H1 (cell line): ENCODE data around the gene CCDC182. TPM values are rescaled to one million over a fixed set of nuclear protein-coding genes. Genes with fewer than 3 reads are reported as not detected.

Experiments
- CTCF ChIA-PET: fragments of 300-600 bp; sonication (Branson Sonifier 250); formaldehyde crosslinking; loops from one replicate; lab custom pipeline; 2021; ENCODE audit not compliant: partially characterized antibody; lab: Charles Lee
- POLR2A ChIA-PET: fragments of 300-600 bp; sonication (Branson Sonifier 250); formaldehyde crosslinking; loops from one replicate; lab custom pipeline; 2021; ENCODE audit warnings: inconsistent platforms; ENCODE audit not compliant: partially characterized antibody; lab: Charles Lee
- DNase-seq, 2 experiments: peaks; one replicate each; pipeline versions ENCODE4 v3.0.0 to v3.0.0-alpha.2; 2010 to 2022; ENCODE audit warnings: low spot score in 2 of 2, low read depth in 1 of 2, mixed read lengths in 1 of 2
- FAIRE-seq: peaks from 2 replicates; lab custom pipeline; 2011; peaks lifted over from hg19 to GRCh38; lab: Jason Lieb, UNC
- H2AFZ ChIP-seq: 2 replicates; pipeline ENCODE4 v1.8.1; 2012; ENCODE audit warnings: low read length, inconsistent platforms
- H2AK5ac ChIP-seq: 2 replicates; pipeline ENCODE4 v1.6.1; 2013; ENCODE audit warnings: low read depth, low read length
- H2BK120ac ChIP-seq: replicated peaks from 2 replicates; pipeline ENCODE3; 2013; ENCODE audit warnings: low read depth, low read length, inconsistent platforms
- H2BK12ac ChIP-seq: 2 replicates; pipeline ENCODE4 v1.6.1; 2013; ENCODE audit warnings: low read depth, low read length
- H2BK15ac ChIP-seq: 2 replicates; pipeline ENCODE4 v1.6.1; 2013; ENCODE audit warnings: low read length
- H2BK20ac ChIP-seq: 2 replicates; pipeline ENCODE4 v1.6.1; 2013; ENCODE audit warnings: low read length
- H2BK5ac ChIP-seq: 2 replicates; pipeline ENCODE4 v1.6.1; 2013; ENCODE audit warnings: low read depth, low read length
- H3K14ac ChIP-seq: 2 replicates; pipeline ENCODE4 v1.6.1; 2013; ENCODE audit warnings: inconsistent platforms; ENCODE audit not compliant: insufficient read length
- H3K18ac ChIP-seq: 2 replicates; pipeline ENCODE4 v1.6.1; 2013; ENCODE audit warnings: low read length; ENCODE audit errors: extremely low read depth
- H3K23ac ChIP-seq: 2 replicates; pipeline ENCODE4 v1.6.1; 2013; ENCODE audit warnings: inconsistent platforms; ENCODE audit not compliant: insufficient read length
- H3K23me2 ChIP-seq: 2 replicates; pipeline ENCODE4 v1.6.1; 2013; ENCODE audit warnings: low read depth, low read length
- H3K27ac ChIP-seq: 2 replicates; pipeline ENCODE4 v1.6.1; 2011; ENCODE audit warnings: low read depth, low read length, inconsistent platforms
- H3K27me3 ChIP-seq, 4 experiments: replicated peaks in 1 of 4; 1 replicate in 1 of 4; 2 replicates in 3 of 4; pipeline versions ENCODE4 v1.6.1 to v1.8.1; 2011 to 2013; ENCODE audit warnings: low read length in 3 of 4, mild to moderate bottlenecking in 3 of 4, inconsistent platforms in 2 of 4, mixed read lengths in 2 of 4, moderate library complexity in 1 of 4; ENCODE audit not compliant: control insufficient read depth in 3 of 4, insufficient read depth in 3 of 4; ENCODE audit errors: extremely low read depth in 1 of 4
- H3K36me3 ChIP-seq, 4 experiments: 2 replicates each; pipeline versions ENCODE4 v1.6.1 to v1.8.1; 2011 to 2013; ENCODE audit warnings: mild to moderate bottlenecking in 4 of 4, low read length in 3 of 4, moderate library complexity in 2 of 4, control low read depth in 1 of 4, inconsistent platforms in 1 of 4; ENCODE audit not compliant: insufficient read depth in 4 of 4, control insufficient read depth in 2 of 4
- H3K4ac ChIP-seq: replicated peaks from 2 replicates; pipeline ENCODE3; 2013; ENCODE audit warnings: low read length, low read depth, mixed read lengths, inconsistent platforms; ENCODE audit not compliant: insufficient read length
- H3K4me1 ChIP-seq, 4 experiments: replicated peaks in 1 of 4; 1 replicate in 1 of 4; 2 replicates in 3 of 4; pipeline versions ENCODE4 v1.6.1 to v1.8.1; 2011 to 2013; ENCODE audit warnings: low read length in 3 of 4, inconsistent platforms in 2 of 4, mixed read lengths in 1 of 4; ENCODE audit not compliant: insufficient read depth in 4 of 4, control insufficient read depth in 3 of 4
- H3K4me2 ChIP-seq, 2 experiments: 2 replicates each; pipeline versions ENCODE4 v1.6.1 to v1.8.1; 2011 to 2013; ENCODE audit warnings: low read depth in 2 of 2, low read length in 2 of 2, control low read depth in 1 of 2, inconsistent platforms in 1 of 2, mild to moderate bottlenecking in 1 of 2; ENCODE audit not compliant: insufficient read depth in 1 of 2
- H3K4me3 ChIP-seq, 4 experiments: fragments of 200-600, 300-600 bp in 1 of 4; sonication (generic), shearing (Covaris generic), sonication (Bioruptor Twin) in 1 of 4; 2 replicates each; pipeline versions ENCODE4 v1.5.1 to v1.8.1; 2011 to 2016; ENCODE audit warnings: low read length in 4 of 4, low read depth in 3 of 4, control low read depth in 2 of 4, inconsistent platforms in 2 of 4, mild to moderate bottlenecking in 2 of 4, mixed read lengths in 1 of 4, moderate library complexity in 1 of 4; ENCODE audit not compliant: insufficient read depth in 2 of 4; ENCODE audit errors: extremely low read depth in 1 of 4
- H3K56ac ChIP-seq: replicated peaks from 2 replicates; pipeline ENCODE3; 2013; ENCODE audit warnings: low read depth, mild to moderate bottlenecking, mixed read lengths, low read length, inconsistent platforms; ENCODE audit not compliant: insufficient read length
- H3K79me1 ChIP-seq: 2 replicates; pipeline ENCODE4 v1.6.1; 2013; ENCODE audit warnings: low read depth, low read length, control low read depth
- H3K79me2 ChIP-seq, 2 experiments: 2 replicates each; pipeline versions ENCODE4 v1.6.1 to v1.8.1; 2012 to 2013; ENCODE audit warnings: low read length in 2 of 2, mild to moderate bottlenecking in 2 of 2, inconsistent platforms in 1 of 2; ENCODE audit not compliant: insufficient read depth in 2 of 2, control insufficient read depth in 1 of 2
- H3K9ac ChIP-seq, 4 experiments: replicated peaks in 1 of 4; 1 replicate in 1 of 4; 2 replicates in 3 of 4; pipeline versions ENCODE4 v1.6.1 to v1.8.1; 2011 to 2013; ENCODE audit warnings: low read depth in 3 of 4, low read length in 3 of 4, control low read depth in 2 of 4, mild to moderate bottlenecking in 2 of 4, moderate library complexity in 2 of 4, inconsistent platforms in 1 of 4; ENCODE audit errors: extremely low read depth in 1 of 4
- H3K9me3 ChIP-seq, 2 experiments: 2 replicates each; pipeline versions ENCODE4 v1.6.1 to v1.8.1; 2012 to 2013; ENCODE audit warnings: mild to moderate bottlenecking in 2 of 2, moderate library complexity in 2 of 2, control low read depth in 1 of 2, inconsistent platforms in 1 of 2, low read depth in 1 of 2, low read length in 1 of 2, mixed read lengths in 1 of 2; ENCODE audit not compliant: insufficient read depth in 2 of 2
- H4K20me1 ChIP-seq, 2 experiments: replicated peaks in 1 of 2; 2 replicates each; pipeline versions ENCODE3 to v1.8.1; 2011 to 2013; ENCODE audit warnings: inconsistent platforms in 2 of 2, low read length in 2 of 2, mild to moderate bottlenecking in 1 of 2; ENCODE audit not compliant: insufficient read depth in 2 of 2, control insufficient read depth in 1 of 2
- H4K5ac ChIP-seq: 2 replicates; pipeline ENCODE4 v1.6.1; 2013; ENCODE audit warnings: low read length, low read depth, mixed read lengths, inconsistent platforms; ENCODE audit not compliant: insufficient read length
- H4K8ac ChIP-seq: 2 replicates; pipeline ENCODE4 v1.8.0; 2013; ENCODE audit warnings: mild to moderate bottlenecking, moderate library complexity, low read length, inconsistent platforms; ENCODE audit not compliant: insufficient read depth; ENCODE audit errors: extremely low read depth
- H4K91ac ChIP-seq: replicated peaks from 2 replicates; pipeline ENCODE3; 2013; ENCODE audit warnings: low read length, mixed read lengths, inconsistent platforms; ENCODE audit not compliant: insufficient read length
- CBX8 ChIP-seq: fragments of 300-800, 300-1000 bp; sonication (generic); IDR thresholded peaks from 2 replicates; pipeline ENCODE4 v1.7.1; 2016; ENCODE audit warnings: low read depth, low read length, borderline replicate concordance
- CEBPB ChIP-seq: IDR thresholded peaks from 2 replicates; pipeline ENCODE4 v1.6.1; 2012; ENCODE audit warnings: low read depth, low read length
- EGR1 ChIP-seq: IDR thresholded peaks from 2 replicates; pipeline ENCODE4 v1.6.1; 2011; ENCODE audit warnings: low read depth, low read length, borderline replicate concordance
- EZH2 ChIP-seq: fragments of 200-600 bp; sonication (generic); IDR thresholded peaks from 2 replicates; pipeline ENCODE4 v1.7.1; 2012; ENCODE audit warnings: low read depth, mild to moderate bottlenecking, moderate library complexity, low read length, inconsistent platforms; ENCODE audit not compliant: severe bottlenecking
- GABPA ChIP-seq: IDR thresholded peaks from 2 replicates; pipeline ENCODE4 v1.6.1; 2011; ENCODE audit warnings: mild to moderate bottlenecking, low read length, moderate library complexity, borderline replicate concordance; ENCODE audit not compliant: insufficient read depth
- NRF1 ChIP-seq: IDR thresholded peaks from 2 replicates; pipeline ENCODE4 v1.6.1; 2011; ENCODE audit warnings: mild to moderate bottlenecking, low read depth, low read length, improper control_type of control experiment
- SAP30 ChIP-seq: fragments of 300-600 bp; sonication (generic); IDR thresholded peaks from 2 replicates; pipeline ENCODE4 v1.7.1; 2012; ENCODE audit warnings: low read length, moderate library complexity, mild to moderate bottlenecking, inconsistent platforms; ENCODE audit not compliant: insufficient read depth, insufficient replicate concordance
- SUZ12 ChIP-seq: fragments of 200-600 bp; sonication (generic); IDR thresholded peaks from 2 replicates; pipeline ENCODE4 v1.6.1; 2012; ENCODE audit warnings: mild to moderate bottlenecking, inconsistent platforms, low read length, moderate library complexity, mixed read lengths
- TAF1 ChIP-seq: IDR thresholded peaks from 2 replicates; pipeline ENCODE4 v1.6.1; 2011; ENCODE audit warnings: mild to moderate bottlenecking, low read depth, low read length
- WGBS, 2 experiments: shearing (Covaris generic) in 1 of 2; methylation state at CpG; one replicate each; pipeline versions ENCODE4 v1.1.6 to v1.1.7; 2013 to 2015; ENCODE audit warnings: low lambda C conversion rate in 2 of 2, mixed read lengths in 2 of 2, inconsistent platforms in 1 of 2, low coverage in 1 of 2, missing lambda C conversion rate in 1 of 2; ENCODE audit not compliant: insufficient replicate concordance in 2 of 2, insufficient coverage in 1 of 2, insufficient read length in 1 of 2; ENCODE audit errors: extremely low coverage in 1 of 2, missing lambda C conversion rate in 1 of 2; 5-methylcytosine and 5-hydroxymethylcytosine counted together
- polyA plus RNA-seq, 7 experiments: library from polyadenylated mRNA; depleted of rRNA in 3 of 7; stranded (reverse) in 5 of 7; unstranded in 2 of 7; fragments of >200 nt in 5 of 7; fragments of 200-250 nt in 2 of 7; gene quantifications; 1 replicate in 5 of 7; 2 replicates in 1 of 7; 4 replicates in 1 of 7; pipeline versions ENCODE4 v1.2.1 to v1.2.3, GENCODE V29; 2011 to 2013; ENCODE audit warnings: missing spikeins in 2 of 7, mixed read lengths in 2 of 7
- total RNA-seq: library from RNA; stranded (reverse); fragmentation: NEBNext Ultra II Directional; extraction: Animal tissue kit (Norgen Biotek cat#: 25700); gene quantifications from 2 replicates; pipeline ENCODE4 v1.2.1, GENCODE V29; 2021
- TF ChIP-seq, protein P1 (sequence below): IDR thresholded peaks from 2 replicates; pipeline ENCODE4 v1.6.1; 2012; ENCODE audit warnings: inconsistent platforms

Gene CCDC182
- total and polyA plus RNA-seq, 2 of the 8 experiments (the other 6 are each of a cell fraction or from before 2014, with no cell fraction given) = not detected

DNA sequence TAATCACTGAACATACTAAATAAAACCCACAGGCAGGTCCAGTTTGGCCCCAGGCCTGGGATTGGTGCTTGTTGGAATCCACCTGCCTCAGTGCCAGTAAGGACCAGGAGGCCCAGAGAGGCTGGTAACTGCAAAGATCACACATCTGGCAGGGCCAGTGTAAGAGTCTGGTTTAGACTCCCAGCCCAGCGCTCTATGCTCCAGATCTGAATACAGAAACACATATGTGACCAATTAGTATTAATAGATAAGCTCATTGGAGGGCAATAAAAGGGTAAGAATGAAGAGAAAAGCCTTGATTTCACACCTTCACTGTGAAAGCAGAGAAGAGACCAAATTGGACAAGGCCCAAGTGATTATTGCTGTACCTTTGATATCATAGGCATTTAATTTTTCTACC, 13.6 kb upstream of the CCDC182 start:
- no peak overlapping the region for H2BK12ac ChIP-seq
- FAIRE-seq (no peak), DNase-seq (no peak)
- no peak overlapping the region for H4K91ac ChIP-seq
- no peaks in the 10 kb centered on the region for H3K27me3 ChIP-seq
- no peak overlapping the region for H2BK120ac ChIP-seq
- POLR2A ChIA-PET = interaction anchor here (0.6 kb wide), 1 partner anchor 22 kb away, joined by 3 read pairs; no protein-coding TSS in a partner anchor
- no peak overlapping the region for H4K5ac ChIP-seq
- no peak overlapping the region for H2BK15ac ChIP-seq
- CTCF ChIA-PET = interaction anchor here (0.7 to 4.4 kb wide), 8 partner anchors 8 to 206 kb away, joined by 3 to 19 read pairs (median 6); no protein-coding TSS in a partner anchor
- no peak overlapping the region for H3K18ac ChIP-seq
- no peaks in the 10 kb centered on the region for H3K36me3 ChIP-seq
- no peak overlapping the region for H3K27ac ChIP-seq
- no peaks in the 10 kb centered on the region for H3K23me2 ChIP-seq
- H2AK5ac ChIP-seq = no peak overlapping the region
- no peak overlapping the region for H3K56ac ChIP-seq
- no peak overlapping the region for H2BK20ac ChIP-seq
- H3K9me3 ChIP-seq = no peaks in the 10 kb centered on the region
- TF ChIP-seq SUZ12 (no peak), SAP30 (no peak), GABPA (no peak), TAF1 (no peak), EGR1 (no peak), CBX8 (no peak), CEBPB (no peak), NRF1 (no peak), EZH2 (no peak)
- TF ChIP-seq, protein P1, sequence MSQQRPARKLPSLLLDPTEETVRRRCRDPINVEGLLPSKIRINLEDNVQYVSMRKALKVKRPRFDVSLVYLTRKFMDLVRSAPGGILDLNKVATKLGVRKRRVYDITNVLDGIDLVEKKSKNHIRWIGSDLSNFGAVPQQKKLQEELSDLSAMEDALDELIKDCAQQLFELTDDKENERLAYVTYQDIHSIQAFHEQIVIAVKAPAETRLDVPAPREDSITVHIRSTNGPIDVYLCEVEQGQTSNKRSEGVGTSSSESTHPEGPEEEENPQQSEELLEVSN = no peak
- H3K4me2 ChIP-seq = no peak overlapping the region
- no peaks in the 10 kb centered on the region for H3K79me2 ChIP-seq
- no peak overlapping the region for H3K23ac ChIP-seq
- no peak overlapping the region for H4K8ac ChIP-seq
- no peaks in the 10 kb centered on the region for H4K20me1 ChIP-seq
- H3K4me1 ChIP-seq = peaks cover 3 to 12% (median 7%) of the 10 kb centered on the region in 4 experiments
- H2BK5ac ChIP-seq = no peak overlapping the region
- no peak overlapping the region for H2AFZ ChIP-seq
- no peak overlapping the region for H3K4ac ChIP-seq
- H3K14ac ChIP-seq = no peak overlapping the region
- 92% methylated on average over 1 of the region's 1 CpG; no CpG with 5 or more reads in 1 of the 2 experiments for WGBS, 2 experiments
- H3K79me1 ChIP-seq = no peaks in the 10 kb centered on the region
- no peak overlapping the region for H3K9ac ChIP-seq
- H3K4me3 ChIP-seq = no peak overlapping the region
